ENCODE measurements around the gene SOCS2. TPM values are rescaled to one million over a fixed set of nuclear protein-coding genes. Genes with fewer than 3 reads are reported as not detected.
"Not testable (repeated sequence)": the region's sequence is repeated elsewhere in the genome, so short reads cannot be mapped to it uniquely, and the experiment has no call there.

The SOCS2 gene
- total and polyA plus RNA-seq, 10 of the 15 experiments (the other 5 are each of a cell fraction or from before 2014, with no cell fraction given): 2.6 to 12.0 (median 7.2) TPM

- H3K27ac ChIP-seq (ENCODE audit: control insufficient read depth, insufficient read depth); H3K9ac ChIP-seq (ENCODE audit: control insufficient read depth, insufficient read depth, low read length); DNase-seq (ENCODE audit: low read depth, low spot score); H3K4me1 ChIP-seq (ENCODE audit: control insufficient read depth, insufficient read depth, low read length); FAIRE-seq; H3K36me3 ChIP-seq (ENCODE audit: control insufficient read depth in 2 of 2, insufficient read depth in 2 of 2, low read length in 1 of 2); BruUV-seq (replicated peaks); in situ Hi-C loops (cut with MboI); H3K79me2 ChIP-seq (ENCODE audit: control insufficient read depth, insufficient read depth, low read length); H4K20me1 ChIP-seq (ENCODE audit: control insufficient read depth, insufficient read depth); H3K4me3 ChIP-seq; ATAC-seq; RAD21 ChIA-PET (ENCODE audit: unreplicated experiment); POLR2A ChIA-PET; H3K9me3 ChIP-seq (replicated peaks; ENCODE audit: control insufficient read depth, insufficient read depth, low read length); H3K27me3 ChIP-seq (replicated peaks in 1 of 2; ENCODE audit: control insufficient read depth in 2 of 2, insufficient read depth in 2 of 2, low read length in 1 of 2); H2AFZ ChIP-seq (ENCODE audit: control insufficient read depth, low read depth, low read length); intact Hi-C loops (cut with micrococcal nuclease; ENCODE audit: unreplicated experiment); H3K4me2 ChIP-seq (ENCODE audit: control insufficient read depth, insufficient read depth): not testable (repeated sequence)
- SMC1A ChIA-PET (ENCODE audit: uncharacterized antibody, unreplicated experiment): interaction anchor here (1.5 kb wide), 1 partner anchor 12 kb away, joined by 3 read pairs; no protein-coding TSS in a partner anchor
- CTCF ChIA-PET: interaction anchor here (2.5 kb wide), 1 partner anchor 11 kb away, joined by 7 read pairs; no protein-coding TSS in a partner anchor
These were observed 14.6 kb upstream of the SOCS2 start for GRCh38 chr12:93557879-93558278.

GRCh38 chr12:93558685-93559084, 13.8 kb upstream of the SOCS2 start:
- H3K79me2 ChIP-seq (ENCODE audit: control insufficient read depth, insufficient read depth, low read length); H3K4me2 ChIP-seq (ENCODE audit: control insufficient read depth, insufficient read depth); H3K9ac ChIP-seq (ENCODE audit: control insufficient read depth, insufficient read depth, low read length); BruUV-seq (replicated peaks); H3K9me3 ChIP-seq (replicated peaks; ENCODE audit: control insufficient read depth, insufficient read depth, low read length); H3K27me3 ChIP-seq (replicated peaks in 1 of 2; ENCODE audit: control insufficient read depth in 2 of 2, insufficient read depth in 2 of 2, low read length in 1 of 2); in situ Hi-C loops (cut with MboI); H3K4me1 ChIP-seq (ENCODE audit: control insufficient read depth, insufficient read depth, low read length); H3K36me3 ChIP-seq (ENCODE audit: control insufficient read depth in 2 of 2, insufficient read depth in 2 of 2, low read length in 1 of 2); H4K20me1 ChIP-seq (ENCODE audit: control insufficient read depth, insufficient read depth); RAD21 ChIA-PET (ENCODE audit: unreplicated experiment); POLR2A ChIA-PET; intact Hi-C loops (cut with micrococcal nuclease; ENCODE audit: unreplicated experiment); ATAC-seq; DNase-seq (ENCODE audit: low read depth, low spot score); H2AFZ ChIP-seq (ENCODE audit: control insufficient read depth, low read depth, low read length); FAIRE-seq; H3K27ac ChIP-seq (ENCODE audit: control insufficient read depth, insufficient read depth); H3K4me3 ChIP-seq: not testable (repeated sequence)
- SMC1A ChIA-PET (ENCODE audit: uncharacterized antibody, unreplicated experiment): interaction anchor here (0.7 to 1.5 kb wide), 2 partner anchors 11 to 15 kb away, joined by 3 read pairs; no protein-coding TSS in a partner anchor
- CTCF ChIA-PET: interaction anchor here (2.5 kb wide), 1 partner anchor 11 kb away, joined by 7 read pairs; no protein-coding TSS in a partner anchor
- 0% methylated on average over 1 of the region's 1 CpG for WGBS (ENCODE audit: insufficient coverage, insufficient replicate concordance, low lambda C conversion rate, missing lambda C conversion rate)

Data from GM12878 (cell line).